SIG-M5 treated with dmso at 0.1 percent for 504 hours (cell line): ENCODE measurements around the gene TOR1A.

Experiments
- DNase-seq: peaks from one replicate; lab custom pipeline; 2025; ENCODE audit not compliant: unreplicated experiment; lab: John Stamatoyannopoulos, UW

TOR1A gene

GRCh38 chr9:129823935-129824601 is at the start of gene TOR1A:
TSS of gene TOR1A (minus strand) at chr9:129824136. CDS start at chr9:129824085, 51 bp downstream.
- peak; percentile 94 for DNase-seq

- DNase-seq: no peak
These were observed 47.1 kb upstream of the TOR1A start for GRCh38 chr9:129871046-129871445.

- DNase-seq: no peak
These were observed 45.9 kb upstream of the TOR1A start for GRCh38 chr9:129869585-129870501.

- no peak for DNase-seq
These were observed 45.0 kb upstream of the TOR1A start for GRCh38 chr9:129868872-129869486.

GRCh38 chr9:129868023-129868871 is 44.3 kb upstream of the TOR1A start:
- no peak for DNase-seq

- DNase-seq: no peak
These were observed 43.4 kb upstream of the TOR1A start for GRCh38 chr9:129867136-129868022.

- no peak for DNase-seq
These were observed 42.6 kb upstream of the TOR1A start for GRCh38 chr9:129866394-129867135.

- no peak for DNase-seq
These were observed 41.9 kb upstream of the TOR1A start for GRCh38 chr9:129865668-129866320.

- DNase-seq: no peak
These were observed 41.2 kb upstream of the TOR1A start for GRCh38 chr9:129864991-129865647.

- peak; percentile 42 for DNase-seq
These were observed 39.2 kb upstream of the TOR1A start for GRCh38 chr9:129863059-129863690.

GRCh38 chr9:129861447-129861827 is 37.5 kb upstream of the TOR1A start:
- no peak for DNase-seq

GRCh38 chr9:129860653-129861446 is 36.9 kb upstream of the TOR1A start:
- DNase-seq: no peak

- DNase-seq: no peak
These were observed 34.4 kb upstream of the TOR1A start for GRCh38 chr9:129858167-129858962.

- DNase-seq: no peak
These were observed 33.3 kb upstream of the TOR1A start for GRCh38 chr9:129857207-129857606.

- DNase-seq: no peak
These were observed 30.7 kb upstream of the TOR1A start for GRCh38 chr9:129854588-129855110.

GRCh38 chr9:129853614-129854013 is 29.7 kb upstream of the TOR1A start:
- no peak for DNase-seq
